Mucosa of stomach (tissue), 1 donor: ENCODE data around the gene RIMBP3B.
"Not testable (repeated sequence)": the region's sequence is repeated elsewhere in the genome, so short reads cannot be mapped to it uniquely, and the experiment has no call there.

Experiments used
- H3K27me3 ChIP-seq: one replicate; pipeline ENCODE4 v1.7.0; 2013; ENCODE audit warnings: mild to moderate bottlenecking, low read length; ENCODE audit not compliant: control insufficient read depth, insufficient read depth
- H3K36me3 ChIP-seq: one replicate; pipeline ENCODE4 v1.7.0; 2013; ENCODE audit warnings: low read length; ENCODE audit not compliant: control insufficient read depth, insufficient read depth
- H3K4me1 ChIP-seq: one replicate; pipeline ENCODE4 v1.7.0; 2013; ENCODE audit warnings: mild to moderate bottlenecking, low read length; ENCODE audit not compliant: control insufficient read depth, insufficient read depth
- H3K4me3 ChIP-seq: one replicate; pipeline ENCODE4 v1.7.0; 2013; ENCODE audit warnings: low read length
- H3K9ac ChIP-seq: one replicate; pipeline ENCODE4 v1.7.0; 2013; ENCODE audit warnings: mild to moderate bottlenecking, low read length, moderate library complexity
- H3K9me3 ChIP-seq: one replicate; pipeline ENCODE4 v1.7.0; 2013; ENCODE audit warnings: mild to moderate bottlenecking, low read length, moderate library complexity; ENCODE audit not compliant: control insufficient read depth
- donor health status: Pancreatic carcinoma.

Gene RIMBP3B

GRCh38 chr22:21384468-21385357 lies 1.2 kb downstream of the RIMBP3B start:
- H3K9ac ChIP-seq, H3K36me3 ChIP-seq, H3K4me3 ChIP-seq, H3K27me3 ChIP-seq, H3K4me1 ChIP-seq, H3K9me3 ChIP-seq: not testable (repeated sequence)

GRCh38 chr22:21389480-21389879 lies 5.9 kb downstream of the RIMBP3B start:
- H3K9ac ChIP-seq, result not testable (repeated sequence)

GRCh38 chr22:21390013-21390412 lies 6.5 kb downstream of the RIMBP3B start:
- not testable (repeated sequence) for H3K9ac ChIP-seq, H3K4me3 ChIP-seq, H3K36me3 ChIP-seq, H3K9me3 ChIP-seq, H3K27me3 ChIP-seq, H3K4me1 ChIP-seq

More at GRCh38 chr22:21389480-21389879, 5.9 kb downstream of the RIMBP3B start:
- not testable (repeated sequence) for H3K4me1 ChIP-seq, H3K9me3 ChIP-seq, H3K36me3 ChIP-seq, H3K27me3 ChIP-seq, H3K4me3 ChIP-seq

GRCh38 chr22:21394613-21395012 lies 11.1 kb downstream of the RIMBP3B start:
- not testable (repeated sequence) for H3K9ac ChIP-seq, H3K27me3 ChIP-seq, H3K4me3 ChIP-seq, H3K9me3 ChIP-seq, H3K36me3 ChIP-seq, H3K4me1 ChIP-seq

- not testable (repeated sequence) for H3K36me3 ChIP-seq, H3K9ac ChIP-seq, H3K4me3 ChIP-seq, H3K27me3 ChIP-seq, H3K9me3 ChIP-seq, H3K4me1 ChIP-seq
These were observed 17.8 kb downstream of the RIMBP3B start for GRCh38 chr22:21401197-21401969.

GRCh38 chr22:21402763-21403314 lies 19.3 kb downstream of the RIMBP3B start:
- H3K9ac ChIP-seq, H3K27me3 ChIP-seq, H3K4me1 ChIP-seq: not testable (repeated sequence)

GRCh38 chr22:21407139-21407538 lies 23.6 kb downstream of the RIMBP3B start:
- not testable (repeated sequence) for H3K4me3 ChIP-seq, H3K36me3 ChIP-seq, H3K9me3 ChIP-seq, H3K27me3 ChIP-seq, H3K4me1 ChIP-seq, H3K9ac ChIP-seq

More at GRCh38 chr22:21402763-21403314, 19.3 kb downstream of the RIMBP3B start:
- not testable (repeated sequence) for H3K4me3 ChIP-seq, H3K36me3 ChIP-seq, H3K9me3 ChIP-seq

- H3K4me1 ChIP-seq, H3K36me3 ChIP-seq, H3K9ac ChIP-seq, H3K9me3 ChIP-seq, H3K4me3 ChIP-seq, H3K27me3 ChIP-seq: not testable (repeated sequence)
These were observed 24.2 kb downstream of the RIMBP3B start for GRCh38 chr22:21407792-21408191.

GRCh38 chr22:21416375-21416774 lies 32.8 kb downstream of the RIMBP3B start:
- not testable (repeated sequence) for H3K4me1 ChIP-seq, H3K27me3 ChIP-seq, H3K4me3 ChIP-seq, H3K9ac ChIP-seq, H3K36me3 ChIP-seq, H3K9me3 ChIP-seq

- H3K9me3 ChIP-seq, H3K36me3 ChIP-seq, H3K4me3 ChIP-seq, H3K27me3 ChIP-seq, H3K4me1 ChIP-seq, H3K9ac ChIP-seq: not testable (repeated sequence)
These were observed 33.7 kb downstream of the RIMBP3B start, which contains the start of gene HIC2 for GRCh38 chr22:21417227-21417746. HIC2 (plus strand) TSS chr22:21417371; CDS start chr22:21442832, 25,461 bp downstream.

- H3K4me1 ChIP-seq, H3K9me3 ChIP-seq, H3K4me3 ChIP-seq, H3K9ac ChIP-seq, H3K36me3 ChIP-seq, H3K27me3 ChIP-seq: not testable (repeated sequence)
These were observed 34.3 kb downstream of the RIMBP3B start for GRCh38 chr22:21417853-21418252.

GRCh38 chr22:21418974-21419638 lies 35.6 kb downstream of the RIMBP3B start:
- not testable (repeated sequence) for H3K9ac ChIP-seq, H3K4me3 ChIP-seq, H3K4me1 ChIP-seq, H3K9me3 ChIP-seq, H3K36me3 ChIP-seq, H3K27me3 ChIP-seq
